BJ (cell line): Measurements from ENCODE around the gene TAMM41. TPM values are rescaled to one million over a fixed set of nuclear protein-coding genes. Genes with fewer than 3 reads are reported as not detected.

ENCODE experiments used
- CTCF ChIA-PET: fragments of 350-600 bp; formaldehyde crosslinking; extraction: SDS; loops from one replicate; lab custom pipeline; 2021; ENCODE audit warnings: antibody characterized with exemption, inconsistent platforms; lab: Yijun Ruan, JAX
- POLR2A ChIA-PET: fragments of 300-600 bp; sonication (Branson Sonifier 250); formaldehyde crosslinking; extraction: SDS; loops from one replicate; lab custom pipeline; 2021; ENCODE audit warnings: antibody characterized with exemption; lab: Charles Lee
- DNase-seq: peaks from one replicate; pipeline ENCODE4 v3.0.0-alpha.2; 2011; ENCODE audit warnings: low read depth
- H3K27me3 ChIP-seq: 2 replicates; pipeline ENCODE4 v1.6.0; 2011; ENCODE audit warnings: low read length; ENCODE audit not compliant: control insufficient read depth, insufficient read depth
- H3K36me3 ChIP-seq: 2 replicates; pipeline ENCODE4 v1.5.1; 2011; ENCODE audit warnings: low read length; ENCODE audit not compliant: control insufficient read depth, insufficient read depth
- H3K4me3 ChIP-seq: 2 replicates; pipeline ENCODE4 v1.5.1; 2011; ENCODE audit warnings: low read depth, mild to moderate bottlenecking, control low read depth, low read length
- CTCF ChIP-seq: IDR thresholded peaks from 2 replicates; pipeline ENCODE4 v1.5.1; 2011; ENCODE audit warnings: low read depth, mild to moderate bottlenecking, control low read depth, inconsistent platforms, low read length, moderate library complexity; ENCODE audit not compliant: insufficient read depth
- polyA plus RNA-seq: library from polyadenylated mRNA; depleted of rRNA; stranded (reverse); fragments of >200 nt; gene quantifications from 2 replicates; pipeline ENCODE4 v1.2.3, GENCODE V29; 2011

Gene TAMM41
- polyA plus RNA-seq, 1 experiment = 10.0 TPM

GRCh38 chr3:11853450-11853849 is 6.8 kb upstream of the TAMM41 start:
- Histone ChIP-seq H3K36me3 (no peaks in the 10 kb centered on the region), H3K27me3 (peaks cover 4% of the 10 kb centered on the region), H3K4me3 (no peak overlapping the region)
- ChIA-PET CTCF (no interaction called here), POLR2A (no interaction called here)
- TF ChIP-seq CTCF = no peak
- DNase-seq = no peak

GRCh38 chr3:11850003-11850402 is 3.3 kb upstream of the TAMM41 start:
- DNase-seq = no peak
- Histone ChIP-seq H3K4me3 (no peak overlapping the region), H3K36me3 (no peaks in the 10 kb centered on the region), H3K27me3 (peaks cover 3% of the 10 kb centered on the region)
- ChIA-PET CTCF (no interaction called here), POLR2A (no interaction called here)
- no peak for TF ChIP-seq CTCF

- no peak for TF ChIP-seq CTCF
- Histone ChIP-seq H3K36me3 (peaks cover 5% of the 10 kb centered on the region), H3K27me3 (peaks cover 3% of the 10 kb centered on the region), H3K4me3 (no peak overlapping the region)
- ChIA-PET POLR2A (no interaction called here), CTCF (interaction anchor here (0.6 to 1.1 kb wide), 3 partner anchors 73 to 1481 kb away, joined by 3 to 4 read pairs (median 3); no protein-coding TSS in a partner anchor)
- DNase-seq = no peak
Observed at GRCh38 chr3:11847607-11848006, 922 bp upstream of the TAMM41 start.

GRCh38 chr3:11845651-11846050 is 1.0 kb downstream of the TAMM41 start:
- ChIA-PET CTCF (interaction anchor here (0.7 to 1.7 kb wide), 6 partner anchors 9 to 634 kb away, joined by 3 to 18 read pairs (median 4); partner anchors contain the start of gene VGLL4), POLR2A (no interaction called here)
- DNase-seq = no peak

GRCh38 chr3:11844891-11845290 is 1.8 kb downstream of the TAMM41 start:
- no peaks in the 10 kb centered on the region for H3K27me3 ChIP-seq
- TF ChIP-seq CTCF = no peak
- no peak for DNase-seq
- ChIA-PET POLR2A (no interaction called here), CTCF (interaction anchor here (0.9 to 1.2 kb wide), 3 partner anchors 10 to 466 kb away, joined by 3 to 10 read pairs (median 4); no protein-coding TSS in a partner anchor)
- no peak overlapping the region for H3K4me3 ChIP-seq
- peaks cover 12% of the 10 kb centered on the region for H3K36me3 ChIP-seq

More at GRCh38 chr3:11845651-11846050, 1.0 kb downstream of the TAMM41 start:
- peaks cover 11% of the 10 kb centered on the region for H3K36me3 ChIP-seq
- no peaks in the 10 kb centered on the region; the same call in 1 of the 2 replicates for H3K27me3 ChIP-seq
- peak overlapping the region; percentile 75 for H3K4me3 ChIP-seq
- TF ChIP-seq CTCF = no peak
